ENCODE results near the gene PCBP3.
"Not testable (repeated sequence)": the region's sequence is repeated elsewhere in the genome, so short reads cannot be mapped to it uniquely, and the experiment has no call there.

The PCBP3 gene

GRCh38 chr21:45843426-45843825, 199.9 kb downstream of the PCBP3 start:
- H3K4me3 Mint-ChIP-seq: no peak overlapping the region
- no peaks in the 10 kb centered on the region for H3K27me3 Mint-ChIP-seq
- DNase-seq: no peak
- no peak overlapping the region for H3K27ac Mint-ChIP-seq
- H3K9me3 Mint-ChIP-seq: peaks cover 12% of the 10 kb centered on the region
- no peaks in the 10 kb centered on the region for H3K36me3 Mint-ChIP-seq (ENCODE audit: low read depth)
- peaks cover 13% of the 10 kb centered on the region for H3K4me1 Mint-ChIP-seq (ENCODE audit: low read depth)

GRCh38 chr21:45844181-45844580, 200.7 kb downstream of the PCBP3 start:
- no peaks in the 10 kb centered on the region for H3K27me3 Mint-ChIP-seq
- peak; percentile 20 for DNase-seq
- no peak overlapping the region for H3K4me3 Mint-ChIP-seq
- H3K4me1 Mint-ChIP-seq (ENCODE audit: low read depth): peaks cover 16% of the 10 kb centered on the region
- no peaks in the 10 kb centered on the region for H3K36me3 Mint-ChIP-seq (ENCODE audit: low read depth)
- H3K9me3 Mint-ChIP-seq: peaks cover 12% of the 10 kb centered on the region
- no peak overlapping the region for H3K27ac Mint-ChIP-seq

GRCh38 chr21:45845063-45845769, 201.7 kb downstream of the PCBP3 start:
- H3K4me1 Mint-ChIP-seq (ENCODE audit: low read depth): peaks cover 16% of the 10 kb centered on the region
- H3K27ac Mint-ChIP-seq: no peak overlapping the region
- H3K9me3 Mint-ChIP-seq: peaks cover 12% of the 10 kb centered on the region
- peaks cover 4% of the 10 kb centered on the region for H3K27me3 Mint-ChIP-seq
- H3K4me3 Mint-ChIP-seq: no peak overlapping the region
- no peaks in the 10 kb centered on the region for H3K36me3 Mint-ChIP-seq (ENCODE audit: low read depth)
- DNase-seq: peak; percentile 26

- Mint-ChIP-seq H3K36me3 (ENCODE audit: low read depth) (no peaks in the 10 kb centered on the region), H3K9me3 (peaks cover 12% of the 10 kb centered on the region), H3K27ac (no peak overlapping the region), H3K27me3 (peaks cover 6% of the 10 kb centered on the region), H3K4me3 (no peak overlapping the region), H3K4me1 (ENCODE audit: low read depth) (peaks cover 16% of the 10 kb centered on the region)
- peak; percentile 16 for DNase-seq
Observed at GRCh38 chr21:45845770-45846090, 202.2 kb downstream of the PCBP3 start.

GRCh38 chr21:45846373-45847160, 203.0 kb downstream of the PCBP3 start:
- H3K27me3 Mint-ChIP-seq: peaks cover 9% of the 10 kb centered on the region
- peaks cover 5% of the 10 kb centered on the region for H3K9me3 Mint-ChIP-seq
- H3K4me1 Mint-ChIP-seq (ENCODE audit: low read depth): peaks cover 16% of the 10 kb centered on the region
- H3K27ac Mint-ChIP-seq: no peak overlapping the region
- no peak overlapping the region for H3K4me3 Mint-ChIP-seq
- DNase-seq: peak; percentile 13
- no peaks in the 10 kb centered on the region for H3K36me3 Mint-ChIP-seq (ENCODE audit: low read depth)

GRCh38 chr21:45847870-45848269, 204.3 kb downstream of the PCBP3 start:
- no peaks in the 10 kb centered on the region for H3K36me3 Mint-ChIP-seq (ENCODE audit: low read depth)
- H3K4me3 Mint-ChIP-seq: no peak overlapping the region
- H3K27ac Mint-ChIP-seq: no peak overlapping the region
- peaks cover 9% of the 10 kb centered on the region for H3K27me3 Mint-ChIP-seq
- peak; percentile 2 for DNase-seq
- H3K4me1 Mint-ChIP-seq (ENCODE audit: low read depth): peaks cover 16% of the 10 kb centered on the region
- no peaks in the 10 kb centered on the region for H3K9me3 Mint-ChIP-seq

- Mint-ChIP-seq H3K4me3 (no peak overlapping the region), H3K36me3 (ENCODE audit: low read depth) (no peaks in the 10 kb centered on the region), H3K27ac (no peak overlapping the region), H3K4me1 (ENCODE audit: low read depth) (peaks cover 16% of the 10 kb centered on the region), H3K9me3 (no peaks in the 10 kb centered on the region), H3K27me3 (peaks cover 9% of the 10 kb centered on the region)
- peak; percentile 1 for DNase-seq
Observed at GRCh38 chr21:45848331-45848730, 204.8 kb downstream of the PCBP3 start.

- Mint-ChIP-seq H3K27ac (no peak overlapping the region), H3K4me1 (ENCODE audit: low read depth) (peaks cover 16% of the 10 kb centered on the region), H3K27me3 (peaks cover 9% of the 10 kb centered on the region), H3K4me3 (no peak overlapping the region), H3K9me3 (no peaks in the 10 kb centered on the region), H3K36me3 (ENCODE audit: low read depth) (no peaks in the 10 kb centered on the region)
- no peak for DNase-seq
Observed at GRCh38 chr21:45848805-45849204, 205.3 kb downstream of the PCBP3 start.

- no peak overlapping the region for H3K27ac Mint-ChIP-seq
- H3K27me3 Mint-ChIP-seq: peaks cover 9% of the 10 kb centered on the region
- H3K4me1 Mint-ChIP-seq (ENCODE audit: low read depth): peaks cover 14% of the 10 kb centered on the region
- H3K36me3 Mint-ChIP-seq (ENCODE audit: low read depth): no peaks in the 10 kb centered on the region
- peak; percentile 15 for DNase-seq
- no peak overlapping the region for H3K4me3 Mint-ChIP-seq
- H3K9me3 Mint-ChIP-seq: no peaks in the 10 kb centered on the region
Observed at GRCh38 chr21:45849651-45850050, 206.1 kb downstream of the PCBP3 start.

GRCh38 chr21:45850181-45850580, 206.7 kb downstream of the PCBP3 start:
- Mint-ChIP-seq H3K27me3 (peaks cover 9% of the 10 kb centered on the region), H3K9me3 (no peaks in the 10 kb centered on the region)

GRCh38 chr21:45852386-45852785, 208.9 kb downstream of the PCBP3 start:
- not testable (repeated sequence) for H3K9me3 Mint-ChIP-seq; H3K4me1 Mint-ChIP-seq (ENCODE audit: low read depth); H3K36me3 Mint-ChIP-seq (ENCODE audit: low read depth); H3K27ac Mint-ChIP-seq; H3K27me3 Mint-ChIP-seq; H3K4me3 Mint-ChIP-seq
- DNase-seq: peak; percentile 5

More at GRCh38 chr21:45850181-45850580, 206.7 kb downstream of the PCBP3 start:
- H3K27ac Mint-ChIP-seq: no peak overlapping the region
- DNase-seq: peak; percentile 9
- H3K36me3 Mint-ChIP-seq (ENCODE audit: low read depth): no peaks in the 10 kb centered on the region
- H3K4me1 Mint-ChIP-seq (ENCODE audit: low read depth): peaks cover 10% of the 10 kb centered on the region
- H3K4me3 Mint-ChIP-seq: no peak overlapping the region

GRCh38 chr21:45852886-45853400, 209.4 kb downstream of the PCBP3 start:
- no peaks in the 10 kb centered on the region for H3K9me3 Mint-ChIP-seq
- peaks cover 9% of the 10 kb centered on the region for H3K27me3 Mint-ChIP-seq
- H3K27ac Mint-ChIP-seq: no peak overlapping the region
- no peak overlapping the region for H3K4me3 Mint-ChIP-seq
- H3K4me1 Mint-ChIP-seq (ENCODE audit: low read depth): peaks cover 3% of the 10 kb centered on the region
- H3K36me3 Mint-ChIP-seq (ENCODE audit: low read depth): no peaks in the 10 kb centered on the region
- DNase-seq: peak; percentile 2

GRCh38 chr21:45853703-45854342, 210.3 kb downstream of the PCBP3 start:
- DNase-seq: peak; percentile 7
- H3K36me3 Mint-ChIP-seq (ENCODE audit: low read depth): no peaks in the 10 kb centered on the region
- H3K27ac Mint-ChIP-seq: no peak overlapping the region
- no peaks in the 10 kb centered on the region for H3K4me1 Mint-ChIP-seq (ENCODE audit: low read depth)
- no peak overlapping the region for H3K4me3 Mint-ChIP-seq
- H3K27me3 Mint-ChIP-seq: peaks cover 9% of the 10 kb centered on the region
- H3K9me3 Mint-ChIP-seq: no peaks in the 10 kb centered on the region

- no peak overlapping the region for H3K4me3 Mint-ChIP-seq
- no peaks in the 10 kb centered on the region for H3K36me3 Mint-ChIP-seq (ENCODE audit: low read depth)
- H3K9me3 Mint-ChIP-seq: no peaks in the 10 kb centered on the region
- H3K27ac Mint-ChIP-seq: no peak overlapping the region
- peaks cover 9% of the 10 kb centered on the region for H3K27me3 Mint-ChIP-seq
- no peaks in the 10 kb centered on the region for H3K4me1 Mint-ChIP-seq (ENCODE audit: low read depth)
- peak; percentile 6 for DNase-seq
Observed at GRCh38 chr21:45854690-45855247, 211.2 kb downstream of the PCBP3 start.

All from activated T-cell treated with anti-CD3 and anti-CD28 coated beads, Interleukin-2, amount 50 U/mL, for 24 hours (primary cell).